DMS53 treated with DMSO at 0.1 percent for 48 hours (cell line): ENCODE measurements around the gene CRACDL.

ENCODE experiments used
- DNase-seq: peaks from one replicate; lab custom pipeline; 2025; ENCODE audit not compliant: unreplicated experiment; lab: John Stamatoyannopoulos, UW

Gene CRACDL

GRCh38 chr2:98867539-98868309, 68.3 kb downstream of the CRACDL start:
- peak; percentile 22 for DNase-seq

- DNase-seq = no peak
These were observed 70.0 kb downstream of the CRACDL start for GRCh38 chr2:98866033-98866432.

- no peak for DNase-seq
These were observed 74.4 kb downstream of the CRACDL start for GRCh38 chr2:98861601-98862000.

- no peak for DNase-seq
These were observed 76.7 kb downstream of the CRACDL start for GRCh38 chr2:98859323-98859722.

- no peak for DNase-seq
These were observed 79.0 kb downstream of the CRACDL start for GRCh38 chr2:98857001-98857400.

GRCh38 chr2:98854682-98855081, 81.3 kb downstream of the CRACDL start:
- DNase-seq = no peak

DNA sequence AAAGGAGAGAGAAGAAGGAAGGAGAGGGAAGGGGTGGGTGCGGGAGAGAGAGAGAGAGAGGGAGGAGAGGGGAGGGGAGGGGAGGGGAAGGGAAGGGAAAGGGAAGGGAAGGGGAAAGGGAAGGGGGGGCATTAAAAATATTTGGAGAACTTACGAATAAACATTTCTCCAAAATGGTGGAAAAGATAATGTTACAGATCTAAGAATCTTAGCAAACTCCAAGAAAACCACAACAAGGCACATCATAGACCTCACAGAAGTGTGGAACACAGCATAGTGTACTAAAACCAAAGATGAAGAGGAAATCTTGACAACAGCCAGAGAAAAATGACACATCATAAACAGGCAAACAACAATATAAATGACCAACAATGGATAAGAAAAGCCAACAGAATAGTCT, 83.1 kb downstream of the CRACDL start:
- no peak for DNase-seq

- DNase-seq = no peak
These were observed 86.0 kb downstream of the CRACDL start for GRCh38 chr2:98850074-98850473.

GRCh38 chr2:98849113-98849512, 86.9 kb downstream of the CRACDL start:
- no peak for DNase-seq

GRCh38 chr2:98847853-98848252, 88.2 kb downstream of the CRACDL start:
- DNase-seq = no peak

- no peak for DNase-seq
These were observed 90.0 kb downstream of the CRACDL start for GRCh38 chr2:98846041-98846440.

DNA sequence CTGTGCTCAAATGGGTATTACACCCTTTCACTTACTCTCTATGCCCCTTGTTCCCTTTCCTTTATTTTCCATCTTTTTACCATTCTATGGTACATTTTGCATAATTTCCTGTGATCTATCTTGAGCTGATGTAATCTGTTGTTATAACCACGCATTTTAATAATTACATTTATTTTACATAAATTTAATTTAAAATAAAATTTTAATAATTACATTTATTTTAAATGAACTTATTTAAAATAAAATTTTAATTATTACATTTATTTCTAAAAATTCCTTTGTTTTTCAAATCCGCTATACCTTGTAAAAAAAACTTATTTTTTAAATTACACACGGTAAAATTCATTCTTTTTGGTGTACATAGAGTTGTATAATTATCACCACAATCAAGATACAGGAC, 93.9 kb downstream of the CRACDL start:
- DNase-seq = no peak

- no peak for DNase-seq
These were observed 96.7 kb downstream of the CRACDL start for GRCh38 chr2:98839292-98839691.

DNA sequence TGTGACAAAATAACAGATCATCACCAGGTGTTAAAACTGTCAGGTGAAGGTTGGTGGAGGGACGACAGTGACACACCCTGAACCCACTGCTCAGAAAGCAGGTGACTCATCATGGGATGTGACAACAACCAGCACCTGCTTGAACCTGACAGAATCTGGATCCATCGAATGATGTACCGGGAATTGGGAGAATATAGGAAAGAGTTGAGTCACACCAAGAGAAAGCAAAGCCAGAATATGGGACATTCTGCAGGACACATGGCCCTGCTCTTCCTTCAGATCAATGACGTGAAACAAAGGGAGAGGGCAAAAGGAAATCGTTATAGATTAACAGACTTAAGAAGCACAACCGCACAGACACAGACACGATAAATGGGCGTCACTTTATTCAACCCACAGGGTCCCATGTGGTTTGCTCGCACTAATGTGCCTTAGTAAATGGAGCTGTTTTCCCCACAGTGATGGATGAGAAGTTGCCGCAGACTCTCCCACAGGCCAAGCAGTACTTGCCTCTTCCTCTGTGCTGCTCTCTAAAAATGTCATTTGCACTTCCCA, 100.1 kb downstream of the CRACDL start:
- peak; percentile 75 for DNase-seq

DNA sequence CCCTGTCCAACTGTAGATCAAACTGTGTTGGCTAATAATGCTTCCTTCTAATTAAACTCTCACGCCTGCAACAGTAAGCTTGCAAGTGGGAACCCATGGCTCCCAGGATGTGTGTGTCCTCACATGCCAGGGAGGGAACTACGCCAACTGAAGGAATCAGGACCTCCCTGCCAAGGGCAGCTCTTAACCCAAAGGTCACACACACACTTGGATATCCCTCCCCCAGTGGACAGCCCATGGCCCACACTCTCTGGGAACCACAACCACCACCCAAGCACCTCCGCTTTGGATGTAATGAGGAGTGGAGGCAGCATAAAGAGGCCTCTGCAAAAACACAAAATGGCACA, 102.1 kb downstream of the CRACDL start:
- DNase-seq = no peak

DNA sequence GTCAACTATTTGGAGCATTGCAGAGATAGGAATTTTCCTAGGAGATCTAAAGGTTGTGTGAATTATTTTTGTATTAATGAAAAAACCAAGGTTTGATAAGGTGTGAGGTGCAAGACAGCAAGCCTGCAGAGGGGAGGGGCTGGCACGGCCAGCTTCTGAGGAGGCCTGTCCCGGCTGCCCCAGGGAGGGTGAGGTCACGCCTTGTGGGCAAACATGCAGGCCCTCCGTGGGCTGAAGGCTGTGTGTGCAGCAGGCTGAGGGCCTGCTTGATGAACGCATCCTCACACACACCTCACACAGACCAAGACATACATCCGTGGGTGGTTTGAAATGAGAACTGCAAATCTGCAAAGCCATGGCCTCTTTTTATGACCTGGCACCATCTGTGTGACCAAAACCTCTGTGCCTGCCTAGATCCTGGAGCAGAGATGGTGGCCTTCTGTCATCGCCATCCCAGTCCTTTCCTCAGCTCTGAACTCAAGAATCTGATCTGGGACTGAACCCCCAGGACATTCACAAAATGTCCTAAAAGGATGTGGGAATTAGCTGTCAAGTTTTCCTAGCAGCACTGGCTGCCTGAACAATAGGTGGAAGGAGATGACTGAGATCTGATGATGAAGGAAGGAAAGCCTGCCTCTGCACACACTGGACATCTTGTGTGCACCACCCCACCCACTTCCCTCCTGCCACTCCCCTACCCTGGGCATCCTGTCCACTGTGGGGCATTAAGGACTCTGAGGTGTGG, 102.7 kb downstream of the CRACDL start:
- DNase-seq = no peak

DNA sequence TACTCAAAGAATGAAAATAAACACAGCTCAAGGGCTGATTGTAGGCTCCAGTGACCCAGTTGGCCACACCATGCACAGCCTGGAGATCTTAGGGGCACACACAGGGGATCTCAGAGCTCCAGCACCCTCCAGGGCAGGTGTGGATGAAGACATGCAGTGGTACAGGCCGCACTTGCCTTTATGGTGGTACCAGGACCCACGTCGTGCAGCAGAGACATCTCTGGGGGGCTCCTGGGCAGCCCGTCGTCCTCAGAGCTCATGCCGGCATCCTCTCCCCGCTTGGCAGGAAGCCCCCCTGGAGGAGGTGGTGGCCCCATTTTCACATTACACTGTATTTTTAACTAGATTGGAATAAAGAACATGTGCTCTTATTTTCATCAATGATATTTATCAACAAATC, 103.9 kb downstream of the CRACDL start:
- no peak for DNase-seq

DNA sequence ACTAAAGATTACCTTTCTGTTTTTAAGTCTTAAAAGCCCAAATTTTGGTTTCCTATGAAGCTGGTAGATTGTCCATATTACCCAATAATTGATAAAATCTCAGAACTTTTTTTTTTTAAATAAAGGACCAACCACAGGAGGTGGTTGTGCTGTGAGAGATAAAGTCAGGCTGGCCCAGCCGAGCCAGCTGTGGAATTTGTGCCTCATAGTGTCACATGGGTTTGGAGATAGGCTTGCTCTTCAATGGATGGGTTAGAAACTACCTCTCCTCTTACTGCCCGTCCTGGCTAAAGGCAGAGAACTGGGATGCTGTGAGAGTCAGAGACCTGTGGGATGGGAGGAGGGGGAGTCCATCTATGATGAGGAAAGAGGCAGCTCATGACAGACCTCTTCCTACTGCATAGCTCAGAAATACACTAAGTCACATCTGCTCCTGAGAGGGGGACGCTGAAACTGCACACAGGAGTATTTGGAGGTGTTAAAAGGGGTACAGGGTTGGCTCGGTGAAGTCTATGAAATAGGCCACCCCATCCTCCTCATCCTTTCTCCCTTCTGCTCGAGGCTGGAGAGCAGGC, 105.4 kb downstream of the CRACDL start:
- no peak for DNase-seq

GRCh38 chr2:98829581-98830270, 106.3 kb downstream of the CRACDL start:
- DNase-seq = no peak

- peak; percentile 71 for DNase-seq
These were observed 107.1 kb downstream of the CRACDL start for GRCh38 chr2:98828793-98829371.

GRCh38 chr2:98828369-98828744, 107.7 kb downstream of the CRACDL start:
- DNase-seq = no peak
